GM12892 (cell line): Measurements from ENCODE around the gene NTRK1.
"Not testable (repeated sequence)": the region's sequence is repeated elsewhere in the genome, so short reads cannot be mapped to it uniquely, and the experiment has no call there.

Source experiments
- DNase-seq: peaks from one replicate; pipeline ENCODE4 v3.0.0; 2011; ENCODE audit not compliant: insufficient read length
- FAIRE-seq: peaks from 2 replicates; lab custom pipeline; 2011; peaks lifted over from hg19 to GRCh38; lab: Jason Lieb, UNC
- POLR2A ChIP-seq: IDR thresholded peaks from 2 replicates; pipeline ENCODE4 v1.6.1; 2011; ENCODE audit warnings: low read depth, low read length, control low read depth
- POLR2AphosphoS5 ChIP-seq: IDR thresholded peaks from 2 replicates; pipeline ENCODE4 v1.6.1; 2011; ENCODE audit warnings: low read depth, low read length, control low read depth
- TAF1 ChIP-seq: IDR thresholded peaks from 2 replicates; pipeline ENCODE4 v1.6.1; 2011; ENCODE audit warnings: low read depth, mild to moderate bottlenecking, control low read depth, low read length, borderline replicate concordance

The NTRK1 gene

GRCh38 chr1:156926175-156926574 is 65.5 kb downstream of the NTRK1 start:
- DNase-seq, result no peak
- no peak for FAIRE-seq
- no peak for TF ChIP-seq POLR2AphosphoS5
- TF ChIP-seq POLR2A, result no peak
- TF ChIP-seq TAF1, result no peak

- not testable (repeated sequence) for DNase-seq, FAIRE-seq
Observed at GRCh38 chr1:156926695-156927094, 66.0 kb downstream of the NTRK1 start.

- no peak for TF ChIP-seq POLR2A
- TF ChIP-seq POLR2AphosphoS5, result no peak
- TF ChIP-seq TAF1, result no peak
- FAIRE-seq (peak; percentile 74), DNase-seq (peak; percentile 50)
Observed at GRCh38 chr1:156927215-156928042, 66.8 kb downstream of the NTRK1 start.

- TF ChIP-seq TAF1 (no peak), POLR2AphosphoS5 (no peak)
- DNase-seq (no peak), FAIRE-seq (no peak)
Observed at GRCh38 chr1:156928043-156928602, 67.5 kb downstream of the NTRK1 start.

- no peak for TF ChIP-seq POLR2A
- TF ChIP-seq TAF1, result no peak
- TF ChIP-seq POLR2AphosphoS5, result no peak
- FAIRE-seq, result no peak
Observed at GRCh38 chr1:156929596-156930238, 69.1 kb downstream of the NTRK1 start.

GRCh38 chr1:156930483-156930882 is 69.8 kb downstream of the NTRK1 start:
- no peak for FAIRE-seq
- no peak for DNase-seq
- TF ChIP-seq POLR2A (no peak), POLR2AphosphoS5 (no peak), TAF1 (no peak)

More at GRCh38 chr1:156929596-156930238, 69.1 kb downstream of the NTRK1 start:
- no peak for DNase-seq
